Panc1 (cell line): ENCODE results near the gene AP4E1.

Source experiments
- POLR2AphosphoS5 ChIP-seq: IDR thresholded peaks from 2 replicates; pipeline ENCODE4 v1.6.1; 2012; ENCODE audit warnings: mild to moderate bottlenecking, low read depth, low read length, moderate library complexity
- SIN3A ChIP-seq: IDR thresholded peaks from 2 replicates; pipeline ENCODE4 v1.6.1; 2012; ENCODE audit warnings: low read depth, mild to moderate bottlenecking, low read length, moderate library complexity, borderline replicate concordance; ENCODE audit not compliant: insufficient read depth
- TCF7L2 ChIP-seq: IDR thresholded peaks from 2 replicates; pipeline ENCODE4 v1.6.1; 2011; ENCODE audit warnings: mild to moderate bottlenecking, low read depth, low read length, inconsistent platforms
- TF ChIP-seq, protein P1 (sequence below): fragments of 450-650 bp; IDR thresholded peaks from 2 replicates; pipeline ENCODE4 v1.5.1; 2017; ENCODE audit warnings: mild to moderate bottlenecking
- TF ChIP-seq, protein P2 (sequence below), 2 experiments: IDR thresholded peaks; 2 replicates each; pipeline ENCODE4 v1.6.1; 2011 to 2012; ENCODE audit warnings: low read depth in 2 of 2, control low read depth in 1 of 2, low read length in 1 of 2, mild to moderate bottlenecking in 1 of 2, moderate library complexity in 1 of 2; ENCODE audit not compliant: insufficient read depth in 1 of 2

DNA sequence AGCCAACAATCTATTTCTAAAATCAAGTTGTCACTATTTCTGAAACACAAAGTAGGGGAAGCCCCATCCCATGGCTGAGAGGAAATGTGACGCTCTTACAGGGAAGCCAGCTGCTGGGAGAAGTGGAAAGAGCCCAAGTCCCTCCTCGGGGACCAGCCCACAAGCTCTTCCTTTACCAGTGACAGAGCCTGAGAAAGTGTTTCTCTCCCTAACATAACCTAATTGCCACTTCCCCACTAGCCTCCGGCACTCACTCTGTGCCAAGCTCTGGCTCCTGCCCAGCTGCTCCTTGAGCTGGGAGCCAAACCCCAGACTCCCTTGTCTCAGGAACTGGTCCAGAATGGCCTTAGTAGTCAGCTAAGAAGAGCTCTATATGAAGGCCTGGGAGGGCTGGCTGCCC, 143.3 kb downstream of the AP4E1 start:
- TF ChIP-seq, protein P1, sequence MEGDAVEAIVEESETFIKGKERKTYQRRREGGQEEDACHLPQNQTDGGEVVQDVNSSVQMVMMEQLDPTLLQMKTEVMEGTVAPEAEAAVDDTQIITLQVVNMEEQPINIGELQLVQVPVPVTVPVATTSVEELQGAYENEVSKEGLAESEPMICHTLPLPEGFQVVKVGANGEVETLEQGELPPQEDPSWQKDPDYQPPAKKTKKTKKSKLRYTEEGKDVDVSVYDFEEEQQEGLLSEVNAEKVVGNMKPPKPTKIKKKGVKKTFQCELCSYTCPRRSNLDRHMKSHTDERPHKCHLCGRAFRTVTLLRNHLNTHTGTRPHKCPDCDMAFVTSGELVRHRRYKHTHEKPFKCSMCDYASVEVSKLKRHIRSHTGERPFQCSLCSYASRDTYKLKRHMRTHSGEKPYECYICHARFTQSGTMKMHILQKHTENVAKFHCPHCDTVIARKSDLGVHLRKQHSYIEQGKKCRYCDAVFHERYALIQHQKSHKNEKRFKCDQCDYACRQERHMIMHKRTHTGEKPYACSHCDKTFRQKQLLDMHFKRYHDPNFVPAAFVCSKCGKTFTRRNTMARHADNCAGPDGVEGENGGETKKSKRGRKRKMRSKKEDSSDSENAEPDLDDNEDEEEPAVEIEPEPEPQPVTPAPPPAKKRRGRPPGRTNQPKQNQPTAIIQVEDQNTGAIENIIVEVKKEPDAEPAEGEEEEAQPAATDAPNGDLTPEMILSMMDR, result no peak
- TF ChIP-seq POLR2AphosphoS5 (no peak), SIN3A (no peak), TCF7L2 (no peak)
- TF ChIP-seq, protein P2, sequence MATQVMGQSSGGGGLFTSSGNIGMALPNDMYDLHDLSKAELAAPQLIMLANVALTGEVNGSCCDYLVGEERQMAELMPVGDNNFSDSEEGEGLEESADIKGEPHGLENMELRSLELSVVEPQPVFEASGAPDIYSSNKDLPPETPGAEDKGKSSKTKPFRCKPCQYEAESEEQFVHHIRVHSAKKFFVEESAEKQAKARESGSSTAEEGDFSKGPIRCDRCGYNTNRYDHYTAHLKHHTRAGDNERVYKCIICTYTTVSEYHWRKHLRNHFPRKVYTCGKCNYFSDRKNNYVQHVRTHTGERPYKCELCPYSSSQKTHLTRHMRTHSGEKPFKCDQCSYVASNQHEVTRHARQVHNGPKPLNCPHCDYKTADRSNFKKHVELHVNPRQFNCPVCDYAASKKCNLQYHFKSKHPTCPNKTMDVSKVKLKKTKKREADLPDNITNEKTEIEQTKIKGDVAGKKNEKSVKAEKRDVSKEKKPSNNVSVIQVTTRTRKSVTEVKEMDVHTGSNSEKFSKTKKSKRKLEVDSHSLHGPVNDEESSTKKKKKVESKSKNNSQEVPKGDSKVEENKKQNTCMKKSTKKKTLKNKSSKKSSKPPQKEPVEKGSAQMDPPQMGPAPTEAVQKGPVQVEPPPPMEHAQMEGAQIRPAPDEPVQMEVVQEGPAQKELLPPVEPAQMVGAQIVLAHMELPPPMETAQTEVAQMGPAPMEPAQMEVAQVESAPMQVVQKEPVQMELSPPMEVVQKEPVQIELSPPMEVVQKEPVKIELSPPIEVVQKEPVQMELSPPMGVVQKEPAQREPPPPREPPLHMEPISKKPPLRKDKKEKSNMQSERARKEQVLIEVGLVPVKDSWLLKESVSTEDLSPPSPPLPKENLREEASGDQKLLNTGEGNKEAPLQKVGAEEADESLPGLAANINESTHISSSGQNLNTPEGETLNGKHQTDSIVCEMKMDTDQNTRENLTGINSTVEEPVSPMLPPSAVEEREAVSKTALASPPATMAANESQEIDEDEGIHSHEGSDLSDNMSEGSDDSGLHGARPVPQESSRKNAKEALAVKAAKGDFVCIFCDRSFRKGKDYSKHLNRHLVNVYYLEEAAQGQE (IDR thresholded peaks at IDR 0.05; ENCODE audit: insufficient read depth in 1 of 2, low read depth in 2 of 2, low read length in 1 of 2), result no peak
